Chondrocyte (in vitro differentiated cells): ENCODE measurements around the gene MED14. TPM values are rescaled to one million over a fixed set of nuclear protein-coding genes. Genes with fewer than 3 reads are reported as not detected.

ENCODE experiments used
- DNase-seq: peaks from one replicate; pipeline ENCODE4 v3.0.0; 2021; ENCODE audit warnings: mixed read lengths, low spot score
- H3K27ac Mint-ChIP-seq: one replicate; pipeline ENCODE4 v1.8.0; 2021; ENCODE audit warnings: mild to moderate bottlenecking, moderate library complexity, mixed read lengths; ENCODE audit not compliant: unreplicated experiment
- H3K27me3 Mint-ChIP-seq: 2 replicates; pipeline ENCODE4 v1.8.0; 2021; ENCODE audit warnings: low read depth, mixed read lengths
- H3K36me3 Mint-ChIP-seq: 2 replicates; pipeline ENCODE4 v1.8.0; 2021; ENCODE audit warnings: low read depth, mixed read lengths
- H3K4me1 Mint-ChIP-seq: 2 replicates; pipeline ENCODE4 v1.8.0; 2021; ENCODE audit warnings: low read depth, mild to moderate bottlenecking, mixed read lengths
- H3K4me3 Mint-ChIP-seq: one replicate; pipeline ENCODE4 v1.8.0; 2021; ENCODE audit warnings: mild to moderate bottlenecking, moderate library complexity, mixed read lengths; ENCODE audit not compliant: unreplicated experiment
- H3K9me3 Mint-ChIP-seq: 2 replicates; pipeline ENCODE4 v1.8.0; 2021; ENCODE audit warnings: low read depth, mixed read lengths
- total RNA-seq: library from RNA; stranded (reverse); gene quantifications from 3 replicates; pipeline ENCODE4 v1.2.1, GENCODE V29; 2021
- TF ChIP-seq, protein P1 (sequence below): fragments of 200-600 bp; sonication (generic); IDR thresholded peaks from 2 replicates; pipeline ENCODE4 v1.5.0; 2021; ENCODE audit warnings: antibody characterized with exemption, mild to moderate bottlenecking, moderate library complexity

MED14 gene
- total RNA-seq, 1 donor from 2014 or later, result 62.9 TPM

DNA sequence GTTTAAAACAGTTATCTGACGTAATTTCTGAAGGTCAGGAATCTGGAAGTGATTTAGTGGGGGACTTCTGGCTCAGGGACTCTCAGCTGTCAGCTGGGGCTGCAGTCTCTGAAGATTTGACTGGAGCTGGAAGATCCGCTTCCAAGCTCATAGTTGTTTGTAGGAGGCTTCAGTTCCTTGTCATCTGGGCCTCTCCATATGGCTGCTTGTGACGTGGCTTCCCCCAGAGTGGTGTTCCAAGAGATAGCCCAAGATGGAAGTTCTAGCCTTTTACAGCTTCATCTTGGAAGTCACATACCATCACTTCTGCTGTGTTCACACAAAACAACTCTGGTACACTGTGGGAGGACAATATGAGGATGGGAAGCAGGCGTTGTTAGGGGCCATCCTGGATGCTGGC, 110.0 kb downstream of the MED14 start:
- Mint-ChIP-seq H3K4me1 (no peaks in the 10 kb centered on the region), H3K27ac (no peak overlapping the region), H3K9me3 (peaks cover 3% of the 10 kb centered on the region), H3K36me3 (peaks cover 4% of the 10 kb centered on the region), H3K4me3 (no peak overlapping the region), H3K27me3 (no peaks in the 10 kb centered on the region)
- no peak for DNase-seq
- TF ChIP-seq, protein P1, sequence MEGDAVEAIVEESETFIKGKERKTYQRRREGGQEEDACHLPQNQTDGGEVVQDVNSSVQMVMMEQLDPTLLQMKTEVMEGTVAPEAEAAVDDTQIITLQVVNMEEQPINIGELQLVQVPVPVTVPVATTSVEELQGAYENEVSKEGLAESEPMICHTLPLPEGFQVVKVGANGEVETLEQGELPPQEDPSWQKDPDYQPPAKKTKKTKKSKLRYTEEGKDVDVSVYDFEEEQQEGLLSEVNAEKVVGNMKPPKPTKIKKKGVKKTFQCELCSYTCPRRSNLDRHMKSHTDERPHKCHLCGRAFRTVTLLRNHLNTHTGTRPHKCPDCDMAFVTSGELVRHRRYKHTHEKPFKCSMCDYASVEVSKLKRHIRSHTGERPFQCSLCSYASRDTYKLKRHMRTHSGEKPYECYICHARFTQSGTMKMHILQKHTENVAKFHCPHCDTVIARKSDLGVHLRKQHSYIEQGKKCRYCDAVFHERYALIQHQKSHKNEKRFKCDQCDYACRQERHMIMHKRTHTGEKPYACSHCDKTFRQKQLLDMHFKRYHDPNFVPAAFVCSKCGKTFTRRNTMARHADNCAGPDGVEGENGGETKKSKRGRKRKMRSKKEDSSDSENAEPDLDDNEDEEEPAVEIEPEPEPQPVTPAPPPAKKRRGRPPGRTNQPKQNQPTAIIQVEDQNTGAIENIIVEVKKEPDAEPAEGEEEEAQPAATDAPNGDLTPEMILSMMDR, result no peak

GRCh38 chrX:40623665-40624064, 111.7 kb downstream of the MED14 start:
- Mint-ChIP-seq H3K27me3 (no peaks in the 10 kb centered on the region), H3K9me3 (peaks cover 3% of the 10 kb centered on the region), H3K27ac (no peak overlapping the region), H3K4me3 (no peak overlapping the region), H3K4me1 (no peaks in the 10 kb centered on the region), H3K36me3 (peaks cover 4% of the 10 kb centered on the region)
- TF ChIP-seq, protein P1, result no peak
- DNase-seq, result no peak

- H3K4me3 Mint-ChIP-seq, result no peak within 1 kb of the TSS
- peaks cover 2% of the 10 kb centered on the region for H3K36me3 Mint-ChIP-seq
- H3K27me3 Mint-ChIP-seq, result no peaks in the 10 kb centered on the region
- no peak within 1 kb of the TSS for H3K27ac Mint-ChIP-seq
- TF ChIP-seq, protein P1, result no peak
- no peak for DNase-seq
- H3K9me3 Mint-ChIP-seq, result peaks cover 3% of the 10 kb centered on the region
- H3K4me1 Mint-ChIP-seq, result no peaks in the 10 kb centered on the region
Measured at GRCh38 chrX:40623139-40623536, 112.2 kb downstream of the MED14 start, which contains the start of gene MPC1L. TSS of gene MPC1L (plus strand) at chrX:40623428. CDS start at chrX:40623566, 138 bp downstream.

DNA sequence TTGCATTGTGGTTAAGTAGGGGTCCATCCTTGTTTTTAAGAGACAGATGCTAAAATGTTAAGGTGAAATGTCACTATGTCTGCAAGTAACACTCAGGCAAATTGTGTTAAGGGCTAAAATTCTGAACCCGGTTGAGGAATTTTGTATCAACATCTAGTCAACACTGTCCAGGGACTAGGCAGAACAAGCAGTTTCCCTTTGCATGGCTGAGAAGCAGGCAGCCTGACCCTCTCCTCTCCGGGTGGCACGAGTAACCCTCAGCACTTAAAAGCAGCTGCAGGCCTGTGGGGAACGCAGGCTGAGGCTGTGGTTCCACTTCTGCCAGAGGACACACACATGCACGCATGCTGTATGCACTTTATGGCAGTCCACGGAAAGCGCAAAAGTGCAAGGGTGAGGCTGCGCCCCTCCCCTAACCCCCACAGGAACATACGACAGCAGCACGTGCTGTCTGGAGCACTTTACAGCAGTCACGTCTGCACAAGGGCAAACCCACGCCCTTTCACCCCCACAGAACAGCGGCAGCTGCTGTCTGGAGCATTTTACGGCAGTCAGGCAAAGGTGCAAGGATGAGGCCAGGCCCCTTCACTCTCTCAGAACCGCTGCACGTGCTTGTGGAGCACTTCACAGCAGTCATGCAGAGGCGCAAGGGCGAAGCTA, 112.7 kb downstream of the MED14 start:
- no peaks in the 10 kb centered on the region for H3K27me3 Mint-ChIP-seq
- no peak overlapping the region for H3K27ac Mint-ChIP-seq
- TF ChIP-seq, protein P1, result no peak
- peaks cover 1% of the 10 kb centered on the region for H3K36me3 Mint-ChIP-seq
- H3K9me3 Mint-ChIP-seq, result peaks cover 3% of the 10 kb centered on the region
- H3K4me1 Mint-ChIP-seq, result no peaks in the 10 kb centered on the region
- no peak for DNase-seq
- no peak overlapping the region for H3K4me3 Mint-ChIP-seq

DNA sequence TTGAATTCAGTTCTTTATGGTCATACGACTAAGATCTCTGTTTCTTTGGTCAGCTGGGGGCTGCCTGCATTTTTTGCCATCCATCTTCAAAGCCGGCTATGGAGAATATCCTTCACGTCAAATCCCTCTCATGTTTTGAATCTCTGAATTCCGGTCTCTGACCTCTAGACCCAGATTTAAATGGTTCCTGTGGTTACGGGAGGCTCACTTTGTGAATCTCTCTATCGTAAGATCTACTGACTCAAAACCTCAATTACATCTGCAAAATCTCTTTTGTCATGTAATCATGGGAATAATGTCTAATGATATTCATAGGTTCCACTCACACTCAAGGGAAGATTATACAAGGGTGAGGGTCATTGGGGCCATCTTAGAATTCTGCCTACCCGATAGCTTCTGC, 117.8 kb downstream of the MED14 start:
- TF ChIP-seq, protein P1, result no peak
- Mint-ChIP-seq H3K27ac (no peak overlapping the region), H3K4me1 (no peaks in the 10 kb centered on the region), H3K9me3 (no peaks in the 10 kb centered on the region), H3K27me3 (no peaks in the 10 kb centered on the region), H3K4me3 (no peak overlapping the region), H3K36me3 (no peaks in the 10 kb centered on the region)
- DNase-seq, result no peak
